H4 (cell line): ENCODE data around the gene DYSF. TPM values are rescaled to one million over a fixed set of nuclear protein-coding genes. Genes with fewer than 3 reads are reported as not detected.

ENCODE experiments used
- DNase-seq: peaks from one replicate; pipeline ENCODE4 v3.0.0-alpha.2; 2015; ENCODE audit warnings: low spot score
- total RNA-seq: library from RNA; depleted of rRNA; stranded (reverse); fragments of >200 nt; shearing (Covaris generic); gene quantifications from 2 replicates; pipeline ENCODE4 v1.2.3, GENCODE V29; 2014

DYSF gene
- total RNA-seq, 1 experiment from 2014 or later = 0.43 TPM

GRCh38 chr2:71530211-71530610, 76.8 kb downstream of the DYSF start:
- no peak for DNase-seq

DNA sequence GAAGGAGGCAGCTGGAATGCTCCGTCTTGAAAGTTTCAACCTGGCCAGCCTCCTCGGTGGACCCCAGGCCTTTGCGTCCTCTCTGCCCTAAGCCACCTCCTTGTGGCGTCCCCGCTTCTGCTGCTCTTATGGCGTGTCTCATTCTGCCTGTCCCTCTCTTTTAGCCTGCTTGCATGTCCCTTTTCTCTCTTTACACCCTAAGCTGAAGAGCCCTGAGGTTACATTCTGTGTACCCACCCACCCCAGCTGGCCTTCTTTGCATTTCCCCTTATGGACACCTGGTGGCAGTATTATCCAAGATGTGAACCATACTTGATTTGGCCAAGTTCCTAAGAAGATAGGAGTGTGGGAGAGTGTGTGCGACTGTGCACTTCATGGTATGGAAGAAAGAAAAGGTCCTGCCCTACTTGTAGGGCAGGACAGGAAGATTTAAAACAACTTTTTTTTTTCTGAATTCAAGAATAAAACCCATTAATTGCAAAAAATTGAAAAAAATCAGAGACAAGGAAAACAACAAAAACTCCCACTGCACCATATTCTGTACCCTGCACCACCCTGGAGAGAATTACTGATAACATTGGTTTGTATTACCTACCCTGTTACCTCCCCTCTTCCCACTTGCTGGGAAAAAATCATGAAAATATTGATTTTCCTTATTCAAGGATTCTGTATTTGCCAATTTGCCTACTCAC, 77.4 kb downstream of the DYSF start:
- peak; percentile 62 for DNase-seq

- no peak for DNase-seq
Measured at GRCh38 chr2:71531522-71532047, 78.2 kb downstream of the DYSF start.

DNA sequence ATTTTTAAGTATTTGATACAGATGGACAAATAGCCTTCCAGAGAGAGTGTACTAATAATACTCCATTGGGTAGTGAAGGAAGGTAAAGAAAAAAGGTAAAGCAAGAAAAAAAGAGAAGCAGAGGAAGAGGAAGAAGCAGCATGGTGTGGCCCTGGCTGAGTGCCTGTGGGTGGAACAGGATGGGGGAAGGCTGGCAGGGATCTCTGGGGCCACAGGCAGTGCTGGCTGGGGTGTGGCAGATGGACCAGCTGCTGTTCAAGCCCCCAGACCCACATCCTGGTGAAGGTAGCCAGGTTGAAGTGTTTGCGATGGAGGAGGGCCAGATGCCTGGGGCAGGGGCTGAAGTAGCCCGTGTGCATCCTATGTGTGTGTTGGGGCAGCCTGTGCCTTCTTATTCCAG, 79.0 kb downstream of the DYSF start:
- no peak for DNase-seq

DNA sequence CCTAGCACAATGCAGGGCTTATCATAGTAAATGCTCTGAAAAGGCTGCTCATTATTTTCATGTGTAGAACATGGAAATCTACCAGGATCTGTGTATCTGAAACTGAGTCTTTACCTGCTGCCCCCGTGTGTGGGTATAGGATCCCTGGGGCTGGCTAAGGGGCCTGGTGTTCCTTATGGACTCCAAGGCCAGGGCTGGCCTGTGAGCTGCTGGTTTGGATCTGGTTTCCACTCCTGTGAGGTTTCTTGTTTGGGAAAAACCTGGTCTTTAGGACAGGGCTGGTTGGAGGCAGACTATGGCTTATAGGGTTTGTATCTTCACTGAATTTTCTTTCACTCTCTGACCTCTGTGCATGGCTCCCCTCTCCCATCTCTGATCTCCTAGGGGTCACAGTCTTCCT, 80.8 kb downstream of the DYSF start:
- no peak for DNase-seq

DNA sequence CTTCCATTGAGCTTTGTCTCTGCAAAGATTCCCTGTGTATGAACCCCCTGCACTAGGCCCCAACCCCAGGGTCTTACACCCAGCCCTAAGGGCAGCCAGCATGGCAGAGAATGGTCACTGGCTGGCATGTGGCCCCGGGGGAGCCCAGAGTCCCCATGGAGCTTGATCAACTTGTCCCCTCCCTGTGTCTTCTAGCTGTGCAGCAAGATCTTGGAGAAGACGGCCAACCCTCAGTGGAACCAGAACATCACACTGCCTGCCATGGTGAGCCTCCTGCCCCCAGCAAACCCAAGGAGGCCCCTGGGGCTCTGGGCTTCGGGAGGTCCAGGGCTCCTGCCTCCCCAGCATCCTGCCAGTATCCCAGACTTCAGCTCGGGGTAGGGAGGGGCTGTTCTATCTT, 81.5 kb downstream of the DYSF start:
- DNase-seq = no peak

DNA sequence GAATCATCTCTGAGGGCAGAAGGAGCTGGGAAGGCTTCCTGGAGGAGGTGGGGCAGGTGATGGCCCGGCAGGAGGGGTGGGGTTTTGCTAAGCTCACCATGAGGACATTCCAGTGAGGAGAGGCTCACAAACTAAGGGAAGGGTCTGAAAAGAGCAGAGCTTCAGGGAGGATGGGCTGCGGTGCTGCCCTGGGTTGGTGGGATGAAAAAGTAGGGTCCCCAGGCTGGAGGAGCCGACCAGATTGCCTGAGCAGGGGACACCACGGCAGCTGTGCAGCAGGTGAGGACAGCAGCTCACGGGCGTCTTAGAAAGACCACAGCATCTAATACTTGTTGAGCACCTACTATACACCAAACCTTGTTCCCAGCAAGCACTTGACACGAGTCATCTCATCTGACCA, 82.2 kb downstream of the DYSF start:
- DNase-seq = no peak

DNA sequence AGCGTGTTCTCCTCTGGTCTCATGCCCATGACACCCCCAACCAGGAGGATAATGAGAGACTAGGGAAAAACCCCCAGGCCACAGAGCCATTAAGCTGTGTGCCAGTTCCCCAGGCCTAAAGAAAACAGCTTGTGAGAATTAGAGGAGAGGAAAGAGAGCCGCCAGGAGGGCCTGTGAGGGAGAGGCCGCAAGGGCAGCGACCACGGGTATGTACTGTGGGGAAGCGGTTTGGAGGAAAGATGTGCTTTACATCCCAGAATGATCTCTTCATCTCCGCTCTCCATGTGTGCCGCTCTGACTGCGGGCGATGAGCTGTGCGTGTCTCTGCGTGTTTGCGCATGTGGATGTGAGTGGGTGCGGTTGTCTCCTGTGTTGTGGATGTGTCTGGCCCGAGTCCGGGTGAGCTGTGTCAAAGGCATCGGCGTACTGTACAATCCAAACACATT, 82.9 kb downstream of the DYSF start:
- DNase-seq = no peak

GRCh38 chr2:71538241-71538640, 84.9 kb downstream of the DYSF start:
- no peak for DNase-seq

DNA sequence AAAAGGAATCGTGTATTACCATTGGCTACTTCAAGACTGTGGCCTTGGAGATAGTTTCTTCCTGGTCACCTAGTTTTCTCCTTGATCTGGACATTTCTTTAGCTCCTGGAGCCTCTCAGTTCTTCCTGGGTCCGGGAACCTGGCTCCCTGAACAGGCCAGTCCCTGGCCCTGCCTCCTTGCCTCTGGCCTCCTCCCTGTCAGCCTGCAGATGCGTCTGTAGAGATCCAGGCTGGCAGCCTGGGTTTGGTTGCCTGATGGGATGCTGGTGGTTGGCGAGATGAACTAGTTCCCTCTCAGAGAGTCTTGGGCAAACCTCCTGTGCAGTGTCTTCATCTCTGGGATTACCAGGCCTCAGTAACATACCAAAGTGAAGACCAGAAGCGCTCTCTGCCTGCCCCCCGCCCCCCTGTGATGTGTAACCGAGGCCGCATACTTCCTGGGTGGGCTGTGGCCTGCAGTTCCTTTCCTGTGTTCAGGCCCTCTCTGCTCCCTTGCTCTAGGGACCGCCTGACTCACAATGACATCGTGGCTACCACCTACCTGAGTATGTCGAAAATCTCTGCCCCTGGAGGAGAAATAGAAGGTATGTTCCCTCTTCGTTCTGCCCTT, 85.4 kb downstream of the DYSF start:
- no peak for DNase-seq

GRCh38 chr2:71540818-71541217, 87.5 kb downstream of the DYSF start:
- no peak for DNase-seq

GRCh38 chr2:71544919-71545571, 91.7 kb downstream of the DYSF start:
- DNase-seq = no peak

GRCh38 chr2:71545572-71546274, 92.4 kb downstream of the DYSF start:
- DNase-seq = peak; percentile 73

DNA sequence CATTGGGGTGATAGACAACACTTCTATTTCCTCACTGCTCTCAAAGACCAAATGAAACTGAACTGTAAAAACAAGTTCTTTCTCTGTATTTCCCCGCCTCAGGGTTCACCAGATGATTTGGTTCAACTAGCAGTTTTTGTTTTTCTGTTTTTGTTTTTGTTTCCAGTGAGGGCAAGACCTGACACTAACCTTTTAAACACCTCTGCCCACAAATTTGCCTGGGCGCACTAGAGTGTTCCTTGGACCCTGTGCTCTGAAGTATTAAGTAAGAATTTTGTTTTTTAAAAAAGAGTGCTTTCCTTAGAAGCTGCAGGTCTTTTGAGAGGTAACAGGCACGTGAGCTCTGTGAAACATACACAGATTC, 92.9 kb downstream of the DYSF start:
- DNase-seq = no peak

DNA sequence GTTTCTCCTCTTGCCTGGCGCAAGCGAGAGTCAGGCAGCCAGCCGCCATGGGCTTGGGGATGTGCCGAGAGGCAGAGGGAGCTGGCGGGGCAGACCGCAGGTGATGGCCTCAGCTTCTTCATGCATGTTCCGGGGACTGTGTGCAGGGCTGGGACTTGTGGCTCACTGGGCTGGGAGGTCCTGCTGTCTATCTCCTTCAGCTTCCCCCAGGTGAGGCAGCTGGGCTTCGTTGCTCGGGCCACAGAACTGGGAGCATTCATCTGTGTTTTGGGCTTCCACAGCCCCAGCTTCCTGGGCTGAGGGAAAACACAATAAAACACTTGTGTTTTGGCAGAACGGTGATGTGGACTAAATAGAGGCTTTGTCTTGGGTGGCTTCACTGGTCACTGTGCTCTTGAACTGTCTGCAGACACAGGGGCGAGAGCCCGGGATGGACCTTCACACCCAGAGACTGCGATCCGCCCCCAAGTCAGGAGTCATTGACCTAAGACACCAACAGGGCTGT, 93.5 kb downstream of the DYSF start:
- DNase-seq = no peak

DNA sequence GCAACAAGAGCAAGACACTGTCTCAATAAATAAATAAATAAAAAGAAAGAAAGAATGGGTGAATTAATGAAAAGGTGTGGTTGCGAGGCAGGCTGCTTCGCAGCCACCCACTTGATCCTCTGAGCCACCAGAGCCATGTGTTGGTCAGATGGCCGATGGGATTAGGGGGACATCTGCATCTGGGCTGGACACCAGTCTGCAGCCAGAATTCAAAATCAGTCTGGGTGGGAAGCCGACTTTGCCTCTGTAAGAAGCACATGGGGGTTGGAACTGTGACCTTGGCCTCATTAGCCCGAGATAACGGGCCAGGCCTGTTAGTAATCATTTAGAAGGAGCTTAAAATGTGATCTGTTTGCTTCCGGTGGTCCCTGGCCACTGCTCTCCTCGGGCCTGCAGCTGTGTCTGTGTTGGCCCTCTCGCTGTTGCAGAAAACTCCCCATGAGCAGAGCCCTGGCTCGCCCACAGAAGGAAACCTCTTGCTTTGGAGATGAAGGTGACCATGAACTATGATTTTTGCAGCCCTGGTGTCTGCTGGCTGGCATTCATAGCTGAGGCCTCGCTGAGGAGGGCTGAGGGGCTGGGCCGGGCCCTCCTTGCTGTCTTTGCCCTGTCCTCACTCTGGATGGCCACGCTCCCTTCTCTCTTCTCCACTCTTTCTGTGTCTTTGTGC, 94.4 kb downstream of the DYSF start:
- no peak for DNase-seq

DNA sequence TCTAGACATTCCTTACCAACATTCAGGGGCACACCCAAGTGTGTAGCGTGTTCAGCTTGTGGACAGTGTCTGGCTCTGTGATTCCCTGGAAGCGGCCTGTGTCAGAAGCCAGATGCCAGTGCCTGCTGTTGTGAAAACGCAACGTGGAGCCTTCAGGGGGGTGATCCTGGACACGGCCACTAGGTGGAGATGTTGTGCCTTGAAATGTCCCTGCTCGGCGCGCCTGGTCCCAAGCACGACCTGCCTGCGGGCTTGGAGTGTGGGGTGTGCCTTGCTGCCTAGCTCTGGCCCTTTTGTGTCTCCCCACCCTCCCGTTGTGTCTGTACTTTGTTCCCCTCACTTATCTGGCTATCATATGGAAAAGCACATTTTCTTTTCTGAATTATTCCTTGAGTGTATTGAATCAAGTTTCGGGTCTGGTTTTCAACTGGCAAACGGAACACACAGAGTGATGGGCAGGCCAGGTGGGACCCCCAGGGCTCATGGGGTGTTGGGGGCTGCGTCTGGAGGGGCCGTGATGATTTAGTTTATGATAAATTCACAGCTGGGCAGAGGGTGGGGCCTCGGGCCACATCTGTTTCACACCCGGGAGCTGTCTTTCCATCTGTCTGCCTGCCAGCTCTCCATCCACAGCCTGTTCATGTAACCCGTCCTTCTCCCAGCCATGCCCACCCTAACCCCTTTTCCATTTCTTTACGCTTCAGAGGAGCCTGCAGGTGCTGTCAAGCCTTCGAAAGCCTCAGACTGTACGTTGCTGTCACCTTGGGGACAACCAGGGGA, 95.5 kb downstream of the DYSF start:
- peak; percentile 64 for DNase-seq

DNA sequence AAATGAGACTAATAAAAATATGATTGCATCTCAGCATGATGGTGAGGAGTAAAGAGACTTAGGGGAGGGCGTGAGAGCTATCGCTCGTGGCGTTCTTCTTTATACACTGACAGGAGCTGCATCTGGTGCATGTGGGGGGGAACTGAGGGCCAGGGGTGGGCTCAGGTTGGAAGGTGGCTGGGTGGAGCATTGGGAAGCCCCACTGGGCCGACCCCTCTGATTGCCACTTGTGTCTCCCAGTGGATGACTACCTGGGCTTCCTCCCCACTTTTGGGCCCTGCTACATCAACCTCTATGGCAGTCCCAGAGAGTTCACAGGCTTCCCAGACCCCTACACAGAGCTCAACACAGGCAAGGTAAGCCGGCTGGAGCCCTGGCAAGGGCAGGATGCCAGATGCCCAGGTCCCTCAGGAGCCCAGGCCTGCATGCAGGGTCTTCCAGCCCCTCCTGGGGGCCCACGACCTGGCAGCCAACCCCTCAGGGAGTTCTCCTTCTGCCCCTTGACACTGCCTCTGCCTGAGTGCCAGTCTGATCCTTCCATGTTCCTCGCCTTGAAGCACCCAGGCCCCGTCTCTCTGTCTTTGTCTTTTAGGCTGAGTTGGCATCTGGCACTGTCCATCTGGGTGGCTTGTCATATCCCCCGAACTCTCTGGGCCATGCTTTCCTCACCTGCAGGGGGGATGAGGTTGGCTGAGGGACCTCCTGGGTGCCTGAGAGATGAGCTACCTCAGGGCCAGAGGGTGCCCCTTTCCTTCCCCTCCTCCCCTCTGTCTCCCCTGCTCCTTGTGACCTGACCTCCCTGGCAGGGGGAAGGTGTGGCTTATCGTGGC, 97.7 kb downstream of the DYSF start:
- DNase-seq = no peak

GRCh38 chr2:71551631-71551915, 98.2 kb downstream of the DYSF start:
- no peak for DNase-seq

- DNase-seq = no peak
Measured at GRCh38 chr2:71552356-71552755, 99.0 kb downstream of the DYSF start.
